Measurements from ENCODE around the gene CDCP2. TPM values are rescaled to one million over a fixed set of nuclear protein-coding genes. Genes with fewer than 3 reads are reported as not detected.

CDCP2 gene
- total RNA-seq, 1 experiment from 2014 or later: not detected

GRCh38 chr1:54171606-54172005, 18.8 kb upstream of the CDCP2 start:
- Mint-ChIP-seq H3K9me3 (no peaks in the 10 kb centered on the region), H3K27me3 (ENCODE audit: low read depth) (peaks cover under 1% of the 10 kb centered on the region; the same call in 1 of the 2 replicates), H3K27ac (no peak overlapping the region), H3K4me3 (no peak overlapping the region), H3K36me3 (no peaks in the 10 kb centered on the region), H3K4me1 (no peaks in the 10 kb centered on the region)
- TF ChIP-seq ERG (CRISPR knock-in tag; IDR thresholded peaks at IDR 0.05) (no peak), FOXP1 (CRISPR knock-in tag; IDR thresholded peaks at IDR 0.05; ENCODE audit: borderline replicate concordance) (no peak), ZNF532 (CRISPR knock-in tag; IDR thresholded peaks at IDR 0.05; ENCODE audit: borderline replicate concordance) (no peak), ZNF396 (CRISPR knock-in tag; IDR thresholded peaks at IDR 0.05; ENCODE audit: borderline replicate concordance) (no peak), MXD4 (CRISPR knock-in tag; IDR thresholded peaks at IDR 0.05; ENCODE audit: borderline replicate concordance) (no peak), ETV6 (CRISPR knock-in tag; IDR thresholded peaks at IDR 0.05) (no peak), ZBTB43 (CRISPR knock-in tag; IDR thresholded peaks at IDR 0.05) (no peak), EMX1 (CRISPR knock-in tag; IDR thresholded peaks at IDR 0.05) (no peak), USF1 (CRISPR knock-in tag; IDR thresholded peaks at IDR 0.05) (no peak), CREM (CRISPR knock-in tag; IDR thresholded peaks at IDR 0.05) (no peak)
- ATAC-seq (no peak), DNase-seq (ENCODE audit: low spot score) (no peak)
- POLR2A ChIA-PET: interaction anchor here (0.5 to 0.6 kb wide), 2 partner anchors 17 to 142 kb away, joined by 3 read pairs; no protein-coding TSS in a partner anchor
- CTCF ChIA-PET: interaction anchor here (1.0 to 4.1 kb wide), 3 partner anchors 10 to 50 kb away, joined by 3 to 23 read pairs (median 18); no protein-coding TSS in a partner anchor

GRCh38 chr1:54171016-54171415, 18.2 kb upstream of the CDCP2 start:
- Mint-ChIP-seq H3K4me1 (no peaks in the 10 kb centered on the region), H3K9me3 (no peaks in the 10 kb centered on the region), H3K4me3 (no peak overlapping the region), H3K27me3 (ENCODE audit: low read depth) (peaks cover 3% of the 10 kb centered on the region; the same call in 1 of the 2 replicates), H3K36me3 (no peaks in the 10 kb centered on the region), H3K27ac (no peak overlapping the region)
- DNase-seq (ENCODE audit: low spot score) (no peak), ATAC-seq (no peak)
- CTCF ChIA-PET: interaction anchor here (1.0 to 4.1 kb wide), 4 partner anchors 10 to 49 kb away, joined by 3 to 23 read pairs (median 10); no protein-coding TSS in a partner anchor
- POLR2A ChIA-PET: interaction anchor here (0.5 kb wide), 1 partner anchor 142 kb away, joined by 3 read pairs; no protein-coding TSS in a partner anchor
- TF ChIP-seq PRDM15 (CRISPR knock-in tag; IDR thresholded peaks at IDR 0.05): no peak
- TF ChIP-seq ATF2 (CRISPR knock-in tag; IDR thresholded peaks at IDR 0.05; ENCODE audit: borderline replicate concordance, low read depth): no peak
- TF ChIP-seq NFE2L1 (CRISPR knock-in tag; IDR thresholded peaks at IDR 0.05): no peak
- TF ChIP-seq GTF2I (CRISPR knock-in tag; conservative IDR thresholded peaks at IDR 0.05): no peak
- no peak for TF ChIP-seq SMAD3 (CRISPR knock-in tag; IDR thresholded peaks at IDR 0.05; ENCODE audit: borderline replicate concordance)
- TF ChIP-seq ZBTB43 (CRISPR knock-in tag; IDR thresholded peaks at IDR 0.05): no peak
- no peak for TF ChIP-seq ESRRA (CRISPR knock-in tag; IDR thresholded peaks at IDR 0.05; ENCODE audit: borderline replicate concordance)
- no peak for TF ChIP-seq MYBL2 (CRISPR knock-in tag; IDR thresholded peaks at IDR 0.05)
- TF ChIP-seq ZNF232 (CRISPR knock-in tag; IDR thresholded peaks at IDR 0.05): no peak
- TF ChIP-seq NR2C2 (CRISPR knock-in tag; IDR thresholded peaks at IDR 0.05): no peak
- TF ChIP-seq FOXP1 (CRISPR knock-in tag; IDR thresholded peaks at IDR 0.05; ENCODE audit: borderline replicate concordance): no peak

All from WTC11 (cell line).